OCI-LY7 (cell line): Measurements from ENCODE around the gene RIMBP2. TPM values are rescaled to one million over a fixed set of nuclear protein-coding genes. Genes with fewer than 3 reads are reported as not detected.

Source experiments
- BruUV-seq: library from RNA; stranded (reverse); fragments of 400-500 nt; replicated peaks from 2 replicates; lab custom pipeline; 2021; lab: Mats Ljungman, UMichigan
- CTCF ChIA-PET: fragments of 300-600 bp; sonication (Branson Sonifier 250); formaldehyde crosslinking; loops from one replicate; lab custom pipeline; 2022; ENCODE audit warnings: antibody characterized with exemption; ENCODE audit not compliant: unreplicated experiment; lab: Charles Lee
- POLR2A ChIA-PET: fragments of 300-600 bp; sonication (Branson Sonifier 250); formaldehyde crosslinking; loops from one replicate; lab custom pipeline; 2022; ENCODE audit warnings: antibody characterized with exemption; lab: Charles Lee
- DNase-seq: peaks from one replicate; pipeline ENCODE4 v3.0.0-alpha.2; 2015; ENCODE audit warnings: low spot score
- H2AFZ ChIP-seq: fragments of 200-600 bp; sonication (generic), shearing (Covaris generic); 2 replicates; pipeline ENCODE4 v1.6.1; 2014; ENCODE audit warnings: mild to moderate bottlenecking, antibody characterized with exemption, low read length, moderate library complexity
- H3K27ac ChIP-seq: fragments of 200-600 bp; sonication (generic); 2 replicates; pipeline ENCODE4 v1.5.1; 2014; ENCODE audit warnings: mixed run types, low read depth, mild to moderate bottlenecking, moderate library complexity, low read length, inconsistent platforms; ENCODE audit not compliant: poor library complexity, severe bottlenecking
- H3K36me3 ChIP-seq: fragments of 200-600 bp; sonication (generic); 2 replicates; pipeline ENCODE4 v1.6.1; 2014; ENCODE audit warnings: mild to moderate bottlenecking, antibody characterized with exemption, low read length, moderate library complexity, mixed read lengths; ENCODE audit not compliant: insufficient read depth
- H3K4me1 ChIP-seq: fragments of 200-600 bp; sonication (generic); 2 replicates; pipeline ENCODE4 v1.5.1; 2014; ENCODE audit warnings: mild to moderate bottlenecking, low read length; ENCODE audit not compliant: insufficient read depth, poor library complexity, severe bottlenecking
- H3K4me2 ChIP-seq: fragments of 200-600 bp; sonication (generic); 2 replicates; pipeline ENCODE4 v1.6.1; 2014; ENCODE audit warnings: mild to moderate bottlenecking, low read length
- H3K4me3 ChIP-seq: fragments of 200-600 bp; sonication (generic); 2 replicates; pipeline ENCODE4 v1.5.1; 2014; ENCODE audit warnings: mild to moderate bottlenecking, low read depth, low read length; ENCODE audit not compliant: poor library complexity, severe bottlenecking
- H3K79me2 ChIP-seq: fragments of 200-600 bp; sonication (generic); 2 replicates; pipeline ENCODE4 v1.6.1; 2016; ENCODE audit warnings: low read depth, mild to moderate bottlenecking, low read length, moderate library complexity, mixed read lengths; ENCODE audit not compliant: insufficient read depth
- H3K9me2 ChIP-seq: fragments of 200-600 bp; sonication (generic); 2 replicates; pipeline ENCODE4 v1.6.1; 2016; ENCODE audit warnings: mild to moderate bottlenecking, low read length, mixed read lengths; ENCODE audit not compliant: insufficient read depth
- H3K9me3 ChIP-seq: fragments of 200-600 bp; sonication (generic); 2 replicates; pipeline ENCODE4 v1.6.1; 2014; ENCODE audit warnings: mild to moderate bottlenecking, mixed run types, low read length, mixed read lengths
- H4K20me1 ChIP-seq: fragments of 200-600 bp; sonication (generic); 2 replicates; pipeline ENCODE4 v1.6.1; 2014; ENCODE audit warnings: mild to moderate bottlenecking, antibody characterized with exemption, low read length, moderate library complexity, mixed read lengths; ENCODE audit not compliant: insufficient read depth
- CTCF ChIP-seq: fragments of 200-600 bp; sonication (generic); conservative IDR thresholded peaks from 2 replicates; pipeline ENCODE4 v1.5.1; 2014; ENCODE audit warnings: mild to moderate bottlenecking, antibody characterized with exemption, low read length, moderate library complexity, mixed read lengths
- EZH2phosphoT487 ChIP-seq: fragments of 200-600 bp; sonication (generic); IDR thresholded peaks from 2 replicates; pipeline ENCODE4 v1.6.1; 2018; ENCODE audit warnings: low read depth, borderline replicate concordance, mild to moderate bottlenecking, mixed run types, antibody characterized with exemption, low read length, moderate library complexity, mixed read lengths
- intact Hi-C: fragments of 100-400 bp; cut with micrococcal nuclease; formaldehyde crosslinking; loops from one replicate; pipeline ENCODE4 v1.10.0; 2022; ENCODE audit not compliant: unreplicated experiment
- total RNA-seq, 2 experiments: library from RNA; depleted of rRNA in 1 of 2; stranded (reverse); fragments of >200 nt in 1 of 2; shearing (Covaris generic) in 1 of 2; gene quantifications; 2 replicates each; pipeline ENCODE4 v1.2.3, GENCODE V29; 2014 to 2022

The RIMBP2 gene
- total RNA-seq, 2 experiments from 2014 or later, result not detected

DNA sequence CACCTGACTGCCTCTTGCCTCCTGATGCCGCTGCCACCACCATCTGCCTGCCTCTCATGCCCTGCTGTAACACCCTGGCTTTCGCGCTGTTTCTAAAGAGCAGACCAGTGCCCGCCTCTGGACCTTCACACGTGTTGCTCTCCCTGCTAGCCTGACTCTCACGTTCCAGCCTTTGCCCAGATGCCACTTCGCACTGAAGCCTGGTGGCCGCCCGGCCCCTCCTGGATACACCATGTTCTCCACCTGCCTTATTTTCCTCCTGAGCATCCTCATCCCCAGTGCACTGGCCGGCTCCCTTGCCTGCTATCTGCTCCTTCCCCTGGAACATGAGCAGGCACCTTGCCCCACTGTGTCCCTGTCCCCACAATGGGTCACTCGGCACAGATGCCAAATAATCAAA is 231.9 kb downstream of the RIMBP2 start:
- Histone ChIP-seq H3K9me2 (no peaks in the 10 kb centered on the region), H3K4me3 (no peak overlapping the region), H3K27ac (no peak overlapping the region), H4K20me1 (no peaks in the 10 kb centered on the region), H2AFZ (no peak overlapping the region), H3K79me2 (no peaks in the 10 kb centered on the region), H3K36me3 (no peaks in the 10 kb centered on the region), H3K9me3 (no peaks in the 10 kb centered on the region), H3K4me1 (no peaks in the 10 kb centered on the region), H3K4me2 (no peak overlapping the region)
- no peak for DNase-seq
- BruUV-seq, result no TSS peak
- intact Hi-C loops, result no loop called here
- TF ChIP-seq EZH2phosphoT487 (no peak), CTCF (no peak)
- ChIA-PET CTCF (no interaction called here), POLR2A (no interaction called here)

- Histone ChIP-seq H3K9me2 (no peaks in the 10 kb centered on the region), H3K36me3 (no peaks in the 10 kb centered on the region), H3K9me3 (no peaks in the 10 kb centered on the region), H3K4me2 (no peak overlapping the region), H2AFZ (no peak overlapping the region), H3K4me1 (no peaks in the 10 kb centered on the region), H3K27ac (no peak overlapping the region), H3K4me3 (no peak overlapping the region), H4K20me1 (no peaks in the 10 kb centered on the region), H3K79me2 (no peaks in the 10 kb centered on the region)
- intact Hi-C loops, result no loop called here
- ChIA-PET CTCF (no interaction called here), POLR2A (no interaction called here)
- no TSS peak for BruUV-seq
- no peak for DNase-seq
- TF ChIP-seq CTCF (no peak), EZH2phosphoT487 (no peak)
Measured at GRCh38 chr12:130483616-130484180, 232.4 kb downstream of the RIMBP2 start.

DNA sequence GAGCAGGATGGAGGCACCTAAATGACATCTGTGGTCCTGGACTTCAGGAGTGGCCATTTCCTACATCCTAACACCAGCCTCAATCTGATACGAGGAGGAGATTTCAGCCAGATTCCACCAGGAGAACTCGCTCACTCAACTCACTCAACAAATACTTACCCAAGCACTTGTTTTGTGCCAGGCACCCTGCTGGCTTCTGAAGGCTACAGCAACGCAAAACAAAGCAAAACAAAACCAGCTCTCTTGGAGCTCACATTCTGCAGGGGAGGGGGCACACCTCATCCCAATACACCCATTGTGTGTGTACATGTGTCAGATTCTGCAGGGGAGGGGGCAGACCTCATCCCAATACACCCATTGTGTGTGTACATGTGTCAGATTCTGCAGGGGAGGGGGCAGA is 233.7 kb downstream of the RIMBP2 start:
- no peak overlapping the region for H2AFZ ChIP-seq
- TF ChIP-seq CTCF, result no peak
- no peak for TF ChIP-seq EZH2phosphoT487
- H3K4me1 ChIP-seq, result no peaks in the 10 kb centered on the region
- no peak overlapping the region for H3K4me3 ChIP-seq
- BruUV-seq, result no TSS peak
- no peaks in the 10 kb centered on the region for H3K9me2 ChIP-seq
- ChIA-PET CTCF (no interaction called here), POLR2A (no interaction called here)
- no peaks in the 10 kb centered on the region for H3K9me3 ChIP-seq
- H3K4me2 ChIP-seq, result no peak overlapping the region
- no peaks in the 10 kb centered on the region for H3K36me3 ChIP-seq
- H3K27ac ChIP-seq, result no peak overlapping the region
- H4K20me1 ChIP-seq, result no peaks in the 10 kb centered on the region
- intact Hi-C loops, result no loop called here
- no peaks in the 10 kb centered on the region for H3K79me2 ChIP-seq
- DNase-seq, result no peak
